Measurements from ENCODE around the gene COG3.

COG3 gene

DNA sequence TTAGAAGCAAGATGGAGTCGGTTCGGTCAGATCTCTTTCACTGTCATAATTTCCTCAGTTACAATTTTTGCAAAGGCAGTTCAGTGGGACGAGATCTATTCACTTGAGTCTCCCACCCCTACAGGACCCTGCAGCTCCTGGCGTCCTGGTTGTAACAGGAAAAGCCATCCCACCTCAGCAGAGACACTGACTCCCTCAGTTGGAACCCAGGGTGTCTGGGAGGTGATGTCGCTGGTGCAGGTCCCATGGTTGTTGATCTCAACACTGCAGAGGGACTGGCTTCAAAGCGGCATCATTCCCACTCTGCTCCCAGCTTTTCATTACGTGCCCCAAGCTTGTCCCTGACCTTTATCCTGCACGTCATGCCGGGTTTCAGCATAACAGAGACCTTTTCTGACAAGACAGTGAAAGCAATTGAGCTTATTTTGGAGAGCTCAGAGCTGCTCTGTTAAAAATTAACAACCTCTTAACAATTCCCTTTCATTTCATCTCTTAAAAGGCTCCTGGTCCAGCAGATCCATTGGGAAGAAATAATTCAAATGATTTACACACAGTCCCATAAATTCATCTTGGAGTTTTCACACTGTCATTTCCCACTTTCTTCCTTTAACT is 17.6 kb upstream of the COG3 start:
- no peak for FAIRE-seq

DNA sequence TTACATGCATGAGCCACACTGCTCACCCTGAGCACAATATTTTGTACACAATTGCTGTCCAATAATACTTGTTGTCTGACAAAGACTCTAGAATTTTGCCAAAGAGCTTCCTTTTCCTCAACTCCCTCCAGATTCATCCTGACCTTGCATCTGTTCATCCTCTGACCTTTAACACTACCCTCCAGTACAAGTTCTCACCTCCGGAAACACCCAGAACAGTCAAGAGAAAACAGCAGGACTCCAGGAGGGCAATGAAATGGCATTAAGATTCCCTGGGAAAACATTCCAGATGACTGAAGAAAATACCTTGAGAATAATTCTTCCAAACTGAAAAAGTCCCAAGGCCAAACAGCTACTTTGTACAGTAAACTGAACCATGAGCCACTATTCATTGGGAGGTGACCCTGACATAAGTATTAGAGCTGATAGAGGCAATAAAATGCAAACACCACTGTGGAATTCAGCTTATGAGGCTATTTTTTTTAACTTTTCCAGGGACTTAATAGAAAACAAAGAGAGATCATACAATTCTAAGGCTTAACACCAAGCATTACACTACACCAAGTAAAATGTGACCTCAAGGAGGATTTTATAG is 15.7 kb upstream of the COG3 start:
- FAIRE-seq, result no peak

DNA sequence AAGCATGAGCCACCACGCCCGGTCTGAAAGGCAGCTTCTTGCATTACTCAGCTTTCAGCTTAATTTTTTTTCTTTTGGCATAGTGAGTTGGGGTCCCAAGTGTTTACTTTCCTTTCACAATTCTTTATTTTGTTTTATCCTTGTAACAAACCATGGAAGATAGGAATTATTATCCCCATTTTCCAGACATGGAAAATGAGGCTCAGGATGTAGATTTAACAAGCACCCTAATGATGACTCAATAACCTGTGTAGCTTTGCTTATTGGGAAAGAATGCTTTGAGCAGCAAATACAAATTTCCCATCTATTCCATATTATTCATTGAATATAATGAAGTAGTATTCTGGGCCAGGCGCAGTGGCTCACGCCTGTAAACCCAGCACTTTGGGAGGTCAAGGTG is 13.5 kb upstream of the COG3 start:
- no peak for FAIRE-seq

DNA sequence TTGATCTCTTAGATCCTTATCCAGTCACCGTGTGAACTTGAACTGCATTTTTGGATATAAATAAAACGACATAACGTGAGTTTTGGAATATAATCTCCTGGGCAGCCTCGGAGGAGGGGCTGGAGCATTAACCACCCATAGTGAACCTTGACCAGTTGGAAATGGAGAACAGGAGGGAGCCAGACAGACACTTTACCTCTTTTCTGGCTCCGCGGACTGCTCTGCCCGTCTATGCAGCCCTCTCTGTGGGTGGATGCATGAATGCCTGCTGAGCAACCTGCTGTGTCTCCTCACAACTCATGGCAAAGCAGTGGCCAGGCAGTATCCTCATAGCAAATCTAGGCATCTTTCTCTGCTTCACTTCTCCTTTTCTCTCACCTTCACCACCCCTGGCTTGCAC is 10.5 kb upstream of the COG3 start:
- FAIRE-seq, result no peak

DNA sequence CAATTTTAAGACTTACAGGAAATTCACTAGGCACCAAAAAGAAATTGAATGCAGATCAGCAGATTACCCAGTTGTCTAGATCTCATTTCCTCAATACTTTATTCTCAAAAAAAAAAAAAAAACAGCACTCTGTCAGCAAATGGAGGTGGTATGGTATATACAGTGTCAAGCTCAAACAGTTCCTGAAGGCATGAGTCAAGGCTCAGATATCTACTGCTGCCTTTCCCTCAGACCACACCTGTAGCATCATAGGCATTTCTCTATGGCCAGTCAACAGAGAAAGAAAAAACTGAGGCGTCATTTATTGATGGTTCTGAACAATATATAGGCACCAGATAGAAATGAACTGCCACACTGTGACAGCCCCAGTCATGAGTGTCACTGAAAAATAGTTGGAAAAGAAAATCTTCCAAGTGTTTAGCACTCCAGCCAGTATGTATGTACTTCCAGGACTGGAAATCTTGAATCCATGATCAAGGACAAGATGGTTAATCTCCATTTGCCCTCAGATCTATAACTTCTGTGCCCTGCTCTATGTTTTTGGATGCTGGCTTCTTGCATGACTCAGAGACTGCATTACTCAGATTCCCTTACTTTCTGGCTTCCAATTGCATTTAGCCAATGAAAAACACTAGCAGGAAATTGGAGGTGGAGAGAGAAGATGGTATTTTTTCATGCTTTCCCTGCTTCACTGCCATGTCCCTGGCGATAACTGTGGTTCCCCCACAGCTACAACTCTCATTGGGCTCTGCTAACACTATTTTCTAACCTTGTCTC is 8.4 kb upstream of the COG3 start:
- no peak for FAIRE-seq

DNA sequence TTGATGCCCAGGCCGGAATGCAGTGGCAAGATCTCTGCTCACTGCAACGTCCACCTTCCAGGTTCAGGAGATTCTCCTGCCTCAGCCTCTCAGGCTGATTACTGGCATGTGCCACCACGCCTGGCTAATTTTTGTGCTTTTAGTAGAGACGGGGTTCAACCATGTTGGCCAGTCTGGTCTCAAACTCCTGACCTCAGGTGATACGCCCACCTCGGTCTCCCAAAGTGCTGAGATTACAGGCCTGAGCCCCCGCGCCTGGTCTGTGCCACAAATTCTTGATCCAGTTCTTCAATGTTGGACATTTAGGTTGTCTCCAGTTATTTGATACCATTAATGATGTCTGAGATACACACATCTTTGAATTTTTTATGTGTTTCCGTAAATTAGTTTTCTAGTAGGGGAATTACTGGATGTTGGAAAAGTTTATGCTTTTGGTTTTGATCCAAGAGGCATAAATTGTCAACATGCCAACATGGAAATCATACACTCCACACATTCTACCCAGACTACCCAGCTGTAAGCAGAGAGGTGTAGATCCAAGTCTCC is 525 bp upstream of the COG3 start:
- FAIRE-seq, result no peak

DNA sequence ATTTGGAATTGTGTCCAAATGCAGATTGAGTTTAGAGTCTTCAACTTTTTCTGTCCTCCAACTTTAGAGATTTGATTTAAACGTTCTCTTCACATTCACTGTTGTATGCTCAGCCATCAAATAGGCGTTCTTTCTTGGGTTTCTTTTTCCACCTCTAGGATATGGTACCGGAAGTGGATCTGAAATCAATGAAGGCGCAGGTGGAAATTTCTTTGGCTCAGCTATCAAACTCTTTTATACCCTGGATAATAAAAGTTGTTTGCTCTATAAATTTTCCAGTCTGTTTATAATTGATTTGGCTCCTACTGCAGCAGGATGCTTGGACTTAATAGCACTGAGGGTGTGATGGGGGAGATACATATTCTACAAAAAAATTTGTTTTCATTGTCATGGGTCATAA is 1.6 kb downstream of the COG3 start:
- FAIRE-seq, result no peak

DNA sequence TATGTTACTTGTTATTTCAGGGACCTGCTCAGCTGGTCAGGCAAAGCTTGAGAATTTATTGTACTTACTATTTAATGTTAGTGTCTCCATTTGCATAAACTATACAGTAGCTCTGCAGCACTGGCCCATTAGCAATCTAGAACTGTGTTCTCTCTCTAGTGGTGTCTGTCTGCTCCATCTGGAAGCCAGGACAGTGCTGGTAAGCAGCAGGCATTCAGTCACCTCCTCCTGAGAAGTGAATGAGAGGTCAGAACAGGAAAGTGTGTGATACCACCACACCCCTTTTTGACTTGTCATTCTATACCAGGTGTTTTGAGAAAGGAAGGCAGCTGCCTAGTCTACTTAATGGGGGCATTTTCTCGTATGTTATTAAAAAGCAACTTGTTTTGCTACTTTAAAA is 3.9 kb downstream of the COG3 start:
- no peak for FAIRE-seq

DNA sequence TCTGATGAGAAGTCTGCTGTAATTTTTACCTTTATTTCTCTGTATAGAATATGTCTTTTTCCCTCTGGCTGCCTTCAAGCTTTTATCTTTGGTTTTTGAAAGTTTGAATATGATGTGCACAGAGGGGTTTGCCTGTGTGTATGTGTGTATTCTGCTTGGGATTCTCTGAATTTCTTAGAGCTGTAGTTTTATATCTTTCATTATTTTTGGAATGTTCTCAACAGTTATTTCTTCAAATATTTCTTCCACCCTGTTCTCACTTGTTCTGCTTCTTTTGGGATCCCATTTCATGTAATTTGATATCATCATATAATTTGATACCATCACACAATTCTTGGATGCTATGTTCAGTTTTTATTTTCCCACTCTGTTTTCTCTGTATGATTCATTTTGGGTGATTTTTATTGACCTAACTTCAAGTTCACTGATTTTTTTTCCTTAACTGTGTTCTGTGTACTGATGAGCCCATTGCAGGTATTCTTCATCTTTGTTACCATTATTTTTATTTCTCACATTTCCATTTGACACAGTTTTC is 7.5 kb downstream of the COG3 start:
- no peak for FAIRE-seq

DNA sequence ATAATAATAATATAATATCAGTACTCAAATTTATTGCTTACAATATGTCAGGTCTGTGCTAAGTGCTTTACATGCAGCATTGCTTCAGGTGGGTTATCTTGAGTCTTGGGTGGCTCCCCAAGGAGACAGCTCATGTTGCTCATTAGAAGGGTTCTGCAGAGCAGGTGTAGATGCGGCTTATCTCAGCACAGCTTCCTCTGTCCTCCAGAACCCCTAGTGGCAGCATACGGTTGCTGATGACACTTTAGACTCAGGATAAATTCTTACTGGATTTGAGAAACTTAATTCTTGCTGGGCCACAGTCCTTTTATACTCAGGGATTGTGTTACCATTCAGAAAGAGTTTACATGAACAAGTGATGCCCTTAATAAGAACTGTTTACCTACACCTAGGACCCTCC is 8.9 kb downstream of the COG3 start:
- FAIRE-seq, result no peak

DNA sequence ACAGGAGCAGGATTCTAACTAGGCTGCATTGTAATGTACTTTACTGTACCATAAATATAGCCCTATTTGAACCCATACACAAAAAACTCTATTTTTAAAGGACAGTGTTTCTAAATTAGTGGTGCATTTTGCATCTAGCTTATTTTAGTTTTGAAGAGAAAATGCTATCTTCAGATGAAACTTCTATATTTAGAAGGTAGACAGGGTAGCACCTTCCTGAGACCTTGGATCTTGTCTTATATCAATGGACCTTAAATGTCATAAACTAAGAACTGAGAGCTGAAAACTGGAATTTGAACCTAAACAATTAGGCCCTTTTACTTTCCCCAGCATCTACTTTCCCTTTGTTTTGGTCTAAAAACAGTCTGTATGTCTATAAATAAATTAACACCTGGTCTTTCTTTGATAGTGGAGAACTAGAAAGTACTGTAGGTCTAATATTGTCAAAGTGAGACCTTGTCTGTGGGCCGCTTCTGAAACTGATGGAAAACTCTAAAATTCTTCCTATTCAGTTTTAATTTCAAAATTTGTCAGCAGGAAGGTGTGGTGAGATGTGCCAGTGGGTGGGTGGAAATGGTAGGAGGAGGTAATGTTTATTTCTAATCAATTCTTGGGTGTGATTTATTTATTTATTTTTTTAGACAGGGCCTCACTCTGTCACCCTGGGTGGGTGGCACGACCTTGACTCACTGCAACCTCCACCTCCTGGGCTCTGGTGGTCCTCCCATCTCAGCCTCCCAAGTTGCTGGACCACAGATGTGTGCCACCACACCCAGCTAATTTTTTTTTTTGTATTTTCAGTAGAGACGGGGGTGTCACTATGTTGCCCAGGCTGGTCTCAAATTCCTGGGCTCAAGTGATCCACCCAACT is 10.1 kb downstream of the COG3 start:
- no peak for FAIRE-seq

DNA sequence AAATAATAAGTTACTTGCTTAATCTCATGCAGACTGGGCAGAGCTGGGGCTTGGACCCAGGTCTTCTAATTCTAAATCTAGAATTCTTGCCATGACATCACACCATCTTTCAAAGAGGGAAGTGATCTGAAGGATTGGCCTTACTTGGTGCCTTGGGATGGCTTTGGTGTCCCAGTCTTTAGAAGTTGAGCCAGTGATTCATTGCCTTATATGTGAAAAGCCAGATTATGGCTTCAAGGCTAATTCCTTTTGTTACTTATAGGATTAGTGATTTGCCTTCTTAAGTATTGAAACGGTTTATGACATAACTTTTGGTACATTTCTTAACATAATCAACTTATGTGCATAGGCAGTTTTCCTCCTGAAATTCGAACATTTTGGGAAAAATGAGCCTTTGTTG is 14.9 kb downstream of the COG3 start:
- no peak for FAIRE-seq

DNA sequence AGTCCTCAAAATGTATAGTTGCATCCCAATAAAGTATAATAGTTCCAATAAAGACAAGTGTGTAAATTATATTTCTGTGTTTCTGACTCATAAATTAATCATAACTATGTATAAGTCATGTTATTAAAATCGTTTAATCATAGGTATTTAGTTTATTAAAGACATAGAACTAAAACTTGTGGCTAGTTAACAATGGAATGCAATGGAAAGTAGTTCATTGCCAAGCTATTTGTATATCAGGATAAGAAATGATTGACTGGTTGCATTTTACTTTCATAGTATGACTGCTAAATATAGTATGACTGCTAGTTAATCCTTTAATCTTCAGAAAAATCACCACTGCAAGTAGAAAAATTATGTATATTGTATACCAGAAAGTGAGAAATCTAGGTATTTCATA is 16.9 kb downstream of the COG3 start:
- no peak for FAIRE-seq

DNA sequence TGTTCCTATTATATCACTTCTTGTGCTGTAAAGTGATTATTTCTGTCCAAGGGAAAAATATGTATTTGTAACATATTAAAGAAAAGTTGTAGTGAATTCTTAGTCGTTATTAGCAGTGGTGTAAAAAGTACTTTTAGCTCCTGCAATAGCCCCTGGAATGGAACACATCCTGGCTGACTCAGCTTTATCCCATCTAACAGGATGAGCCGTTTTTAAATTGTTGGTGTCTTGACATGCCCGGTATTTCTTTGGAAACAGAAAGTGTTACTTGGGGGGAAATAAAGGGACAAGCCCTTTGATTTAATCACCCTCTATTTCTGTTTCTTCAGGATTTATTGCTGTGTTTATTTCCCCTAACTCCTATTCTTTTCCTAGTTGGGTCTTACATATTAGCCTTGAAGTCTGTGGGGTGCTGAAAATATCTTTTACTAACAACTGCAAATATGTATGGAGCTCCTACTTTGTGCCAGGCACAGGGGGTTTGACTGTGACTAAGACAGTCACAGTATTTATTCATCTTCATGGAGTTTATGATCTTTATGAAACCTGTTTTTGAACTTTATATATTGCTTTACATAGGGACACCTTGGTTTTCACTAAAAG is 17.9 kb downstream of the COG3 start:
- FAIRE-seq, result no peak

DNA sequence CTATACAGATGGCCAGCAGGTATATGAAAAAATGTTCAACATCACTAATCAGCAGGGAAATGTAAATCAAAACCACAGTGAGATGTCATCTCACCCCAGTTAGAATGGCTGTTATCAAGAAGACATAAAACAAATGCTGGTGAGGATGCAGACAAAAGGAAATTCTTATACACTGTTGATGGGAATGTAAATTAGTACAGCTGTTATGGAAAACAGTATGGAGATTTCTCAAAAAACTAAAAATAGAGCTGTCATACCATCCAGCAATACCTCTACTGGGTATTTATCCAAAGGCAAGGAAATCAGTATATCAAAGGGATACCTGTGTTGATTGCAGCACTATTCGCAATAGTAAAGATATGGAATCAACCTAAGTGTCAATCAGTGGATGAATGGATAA is 22.9 kb downstream of the COG3 start:
- FAIRE-seq, result no peak

DNA sequence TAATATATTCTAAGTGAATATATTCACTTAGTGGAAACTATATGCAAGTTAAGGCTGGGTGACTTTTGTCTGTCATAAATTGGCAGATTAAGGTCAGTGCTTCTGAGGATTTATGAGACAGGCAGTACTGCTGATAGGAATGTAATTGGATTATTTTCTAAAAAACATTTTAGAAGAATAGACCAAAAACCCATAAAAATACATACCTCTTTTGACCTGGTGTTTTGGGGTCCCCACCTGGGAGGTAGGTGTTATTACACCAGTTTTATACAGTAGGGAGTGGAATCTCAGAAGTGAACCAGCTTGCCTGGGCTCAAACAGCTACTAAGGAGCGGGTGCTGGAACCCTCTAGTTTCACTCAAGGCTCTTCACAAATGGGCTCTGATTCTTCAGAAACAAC is 25.3 kb downstream of the COG3 start:
- no peak for FAIRE-seq

DNA sequence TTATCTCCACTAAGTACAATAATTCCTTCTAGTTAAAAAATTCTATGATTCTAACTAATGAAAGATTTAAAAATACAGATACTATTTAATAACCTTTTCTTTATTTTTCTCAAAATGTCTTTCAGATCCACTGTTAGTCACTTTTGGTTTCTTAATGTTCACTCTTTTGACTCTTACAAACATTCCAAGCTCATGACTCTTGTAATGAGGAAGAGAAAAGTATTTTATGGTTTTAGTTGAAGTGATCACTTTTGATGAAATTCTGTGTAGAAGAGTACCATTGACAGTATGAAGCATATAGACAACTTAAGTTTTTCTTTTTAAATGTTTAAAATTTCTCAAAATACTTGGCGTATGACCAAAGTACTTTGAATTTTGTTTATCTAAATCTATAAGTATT is 27.8 kb downstream of the COG3 start:
- FAIRE-seq, result no peak

DNA sequence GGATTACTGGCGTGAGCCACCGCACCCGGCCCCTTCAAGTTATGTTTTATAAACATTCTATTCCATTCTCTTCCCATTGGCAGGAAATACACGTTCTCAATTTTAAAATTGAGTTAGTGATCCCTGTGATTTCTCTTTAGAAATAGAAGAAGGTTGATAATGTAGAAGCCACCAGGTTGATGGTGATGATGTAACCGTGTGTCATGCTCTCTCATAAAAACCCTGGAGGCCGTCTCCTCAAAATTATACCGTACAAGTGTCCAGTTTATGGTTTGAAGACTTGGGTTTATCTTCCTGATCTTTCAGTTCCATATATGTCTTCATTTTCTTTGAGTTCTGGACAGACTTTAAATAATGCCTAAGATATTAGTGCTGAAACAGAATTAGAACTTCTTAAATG is 32.2 kb downstream of the COG3 start:
- no peak for FAIRE-seq

DNA sequence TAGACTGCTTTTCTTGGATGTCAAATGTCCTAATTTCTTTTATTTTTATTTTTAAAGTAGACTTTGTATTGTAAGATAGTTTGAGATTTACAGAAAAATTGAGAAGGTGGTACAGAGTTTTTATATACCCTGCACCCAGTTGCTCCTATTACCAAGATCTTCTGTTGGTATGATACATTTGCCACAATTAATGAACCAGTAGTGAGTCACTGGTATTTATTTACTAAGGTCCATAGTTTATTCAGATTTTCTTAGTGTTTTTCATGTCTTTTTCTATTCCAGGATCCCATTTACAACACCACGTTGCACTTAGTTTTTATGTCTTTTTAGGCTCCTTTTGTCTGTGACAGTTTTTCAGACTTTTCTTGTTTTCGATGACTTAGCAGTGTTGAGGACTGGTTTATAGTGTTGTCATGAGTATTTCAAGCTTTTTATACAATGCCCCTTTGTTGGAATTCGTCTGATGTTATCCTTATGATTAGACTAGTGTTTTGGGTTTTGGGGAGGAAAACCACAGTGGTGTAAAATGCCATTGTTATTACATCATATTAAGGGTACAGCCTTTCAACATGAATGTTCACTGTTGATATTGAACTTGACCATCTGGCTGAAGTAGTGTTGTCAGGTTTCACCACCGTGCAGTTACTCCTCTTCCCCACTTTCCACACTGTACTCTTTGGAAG is 35.9 kb downstream of the COG3 start:
- FAIRE-seq, result no peak

DNA sequence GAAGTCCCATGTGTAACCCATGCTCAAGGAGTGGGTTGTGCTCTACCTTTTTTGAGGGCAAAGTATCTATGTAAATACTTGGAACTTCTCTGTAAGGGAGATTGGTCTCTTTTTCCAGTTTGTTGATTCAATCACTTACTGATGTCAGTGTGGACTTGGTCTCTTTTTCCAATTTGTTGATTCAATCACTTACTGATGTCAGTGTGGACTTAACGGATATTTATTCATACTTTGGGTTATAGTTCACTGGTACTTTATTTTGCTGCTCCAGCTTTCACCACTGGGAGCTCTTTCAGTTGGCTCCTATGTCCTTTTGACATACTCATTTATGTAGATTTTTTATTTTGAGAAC is 36.4 kb downstream of the COG3 start:
- FAIRE-seq, result no peak

DNA sequence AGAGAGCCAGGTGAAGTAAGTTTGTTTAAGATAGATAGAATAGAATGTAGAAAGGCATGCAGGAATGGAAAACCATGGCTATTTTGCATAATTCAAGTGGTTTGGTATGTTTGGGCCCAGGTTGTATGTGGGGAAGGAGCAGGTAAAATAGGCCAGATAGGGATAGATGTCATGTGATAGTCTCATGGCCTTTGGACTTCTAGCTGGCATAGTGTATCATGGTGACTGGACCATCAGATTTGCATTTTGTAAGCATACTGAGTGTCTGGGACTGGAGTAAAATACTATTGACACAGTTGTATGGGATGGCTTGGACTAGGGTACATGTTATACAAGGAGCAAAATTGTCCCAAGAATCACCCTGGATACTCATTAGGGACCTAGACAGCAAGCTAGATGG is 38.9 kb downstream of the COG3 start:
- no peak for FAIRE-seq

DNA sequence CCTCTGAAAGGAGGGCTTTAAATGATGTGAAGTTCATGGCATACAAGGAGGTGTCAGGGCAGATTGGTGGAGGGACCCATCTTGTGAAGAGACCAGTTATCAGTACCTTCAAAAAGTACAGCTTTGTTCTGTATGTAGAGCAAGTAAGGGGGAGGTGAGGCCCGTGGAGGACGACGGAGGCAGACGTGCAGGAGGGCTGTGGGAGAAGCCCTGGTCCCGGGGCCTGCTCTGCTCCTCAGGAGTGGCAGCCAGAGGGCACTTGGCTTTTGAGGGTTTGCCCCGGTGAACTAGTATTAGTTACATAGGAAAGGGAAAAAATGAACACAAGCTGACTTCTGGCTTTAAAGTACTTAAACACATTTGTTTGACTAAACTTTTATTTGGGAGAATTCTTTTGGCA is 42.1 kb downstream of the COG3 start:
- no peak for FAIRE-seq

Measured in colon (tissue), 2 donors.